Measurements from ENCODE around the gene CCDC24. TPM values are rescaled to one million over a fixed set of nuclear protein-coding genes. Genes with fewer than 3 reads are reported as not detected.

Gene CCDC24
- total and polyA plus RNA-seq, 5 donors from 2014 or later, result 0.18 to 1.8 (median 0.74) TPM

- Mint-ChIP-seq H3K27ac (peak overlapping the region in 2 of 3 donors; percentile 73 to 92), H3K36me3 (peaks cover 16% of the 10 kb centered on the region), H3K9me3 (no peaks in the 10 kb centered on the region), H3K4me3 (peak overlapping the region; percentile 86 to 95 (median 90)), H3K4me1 (peaks cover 5 to 62% (median 37%) of the 10 kb centered on the region in 4 donors), H3K27me3 (no peaks in the 10 kb centered on the region)
- no peak for DNase-seq
- Histone ChIP-seq H3K9me3 (ENCODE audit: control insufficient read depth in 2 of 2, low read length in 2 of 2) (no peaks in the 10 kb centered on the region), H3K36me3 (ENCODE audit: control insufficient read depth, insufficient read depth, low read length) (peaks cover 6% of the 10 kb centered on the region), H3K4me1 (ENCODE audit: control insufficient read depth, insufficient read depth, low read length, poor library complexity, severe bottlenecking) (peaks cover 26% of the 10 kb centered on the region), H3K27me3 (ENCODE audit: control insufficient read depth, insufficient read depth, low read length) (no peaks in the 10 kb centered on the region), H3K27ac (ENCODE audit: insufficient read depth, low read length, poor library complexity, severe bottlenecking) (no peak overlapping the region), H3K4me3 (ENCODE audit: low read depth, low read length) (peak overlapping the region; percentile 24)
- no peak for ATAC-seq (ENCODE audit: low read depth in 2 of 2)
Measured at GRCh38 chr1:43947874-43948437, 43.4 kb upstream of the CCDC24 start.

- peaks cover 16% of the 10 kb centered on the region for H3K36me3 Mint-ChIP-seq
- H3K4me3 Mint-ChIP-seq, result peak overlapping the region in 2 of 4 donors; percentile 47 to 60
- H3K4me1 Mint-ChIP-seq, result peaks cover 6 to 56% (median 36%) of the 10 kb centered on the region in 4 donors
- Histone ChIP-seq H3K36me3 (ENCODE audit: control insufficient read depth, insufficient read depth, low read length) (peaks cover 6% of the 10 kb centered on the region), H3K9me3 (ENCODE audit: control insufficient read depth in 2 of 2, low read length in 2 of 2) (no peaks in the 10 kb centered on the region), H3K27ac (ENCODE audit: insufficient read depth, low read length, poor library complexity, severe bottlenecking) (no peak overlapping the region), H3K4me1 (ENCODE audit: control insufficient read depth, insufficient read depth, low read length, poor library complexity, severe bottlenecking) (peaks cover 26% of the 10 kb centered on the region), H3K4me3 (ENCODE audit: low read depth, low read length) (no peak overlapping the region), H3K27me3 (ENCODE audit: control insufficient read depth, insufficient read depth, low read length) (no peaks in the 10 kb centered on the region)
- no peaks in the 10 kb centered on the region for H3K27me3 Mint-ChIP-seq
- H3K27ac Mint-ChIP-seq, result no peak overlapping the region
- ATAC-seq (ENCODE audit: low read depth in 2 of 2) (no peak), DNase-seq (no peak)
- no peaks in the 10 kb centered on the region for H3K9me3 Mint-ChIP-seq
Measured at GRCh38 chr1:43949678-43950077, 41.7 kb upstream of the CCDC24 start.

DNA sequence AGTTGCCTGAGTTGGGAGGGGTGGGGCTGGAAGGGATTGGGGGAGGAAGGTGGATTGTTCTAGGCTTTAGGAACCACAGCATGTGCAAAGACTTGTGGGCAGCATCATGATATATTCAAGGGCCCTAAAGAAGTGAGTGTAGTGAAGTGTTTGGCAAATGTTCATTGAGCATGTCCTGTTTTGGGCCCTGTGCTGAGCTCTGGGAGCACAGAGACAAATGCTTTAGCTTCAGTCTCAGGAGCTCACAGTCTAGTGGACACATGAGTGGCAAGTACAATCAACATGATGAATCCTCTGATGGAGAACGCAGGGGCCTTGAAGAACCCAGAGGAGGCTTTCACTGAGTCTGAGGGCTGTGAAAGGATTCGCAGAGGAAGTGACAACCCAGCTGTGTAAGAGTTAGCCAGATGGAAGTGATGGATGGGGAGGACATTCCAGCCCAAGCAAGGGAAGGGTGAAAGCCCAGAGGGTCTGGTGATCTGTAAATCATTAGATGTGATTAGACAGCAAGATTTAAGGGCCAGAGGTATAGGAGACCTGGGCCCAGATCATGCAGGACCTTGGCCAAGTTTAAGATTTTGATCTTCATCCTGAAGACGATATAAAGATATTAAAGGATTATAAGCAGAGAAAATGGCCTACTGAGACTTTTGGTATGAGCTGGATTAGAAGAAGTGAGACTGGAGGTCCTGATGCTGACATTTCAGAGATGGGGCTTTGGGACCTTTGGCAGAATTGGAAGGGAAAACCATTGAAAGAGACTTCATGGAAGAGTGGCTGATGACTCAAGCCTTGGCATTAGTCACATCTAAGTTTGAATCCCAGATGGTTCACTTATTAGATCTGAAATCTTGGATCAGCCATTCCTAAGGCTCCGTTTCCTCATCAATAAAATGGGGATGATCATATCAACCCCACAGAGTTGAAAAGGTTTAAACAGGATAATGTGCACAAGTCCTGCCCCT, 40.1 kb upstream of the CCDC24 start:
- no peaks in the 10 kb centered on the region for H3K9me3 ChIP-seq (ENCODE audit: control insufficient read depth in 2 of 2, low read length in 2 of 2)
- no peaks in the 10 kb centered on the region for H3K27me3 Mint-ChIP-seq
- no peak for DNase-seq
- peak overlapping the region in 1 of 4 donors; percentile 60 for H3K4me3 Mint-ChIP-seq
- H3K36me3 ChIP-seq (ENCODE audit: control insufficient read depth, insufficient read depth, low read length), result peaks cover 6% of the 10 kb centered on the region
- ATAC-seq (ENCODE audit: low read depth in 2 of 2), result no peak
- no peaks in the 10 kb centered on the region for H3K9me3 Mint-ChIP-seq
- no peak overlapping the region for H3K4me3 ChIP-seq (ENCODE audit: low read depth, low read length)
- no peak overlapping the region for H3K27ac ChIP-seq (ENCODE audit: insufficient read depth, low read length, poor library complexity, severe bottlenecking)
- H3K27me3 ChIP-seq (ENCODE audit: control insufficient read depth, insufficient read depth, low read length), result no peaks in the 10 kb centered on the region
- H3K27ac Mint-ChIP-seq, result no peak overlapping the region
- H3K4me1 ChIP-seq (ENCODE audit: control insufficient read depth, insufficient read depth, low read length, poor library complexity, severe bottlenecking), result peaks cover 17% of the 10 kb centered on the region
- H3K36me3 Mint-ChIP-seq, result peaks cover 16% of the 10 kb centered on the region
- peaks cover 8 to 41% (median 24%) of the 10 kb centered on the region in 4 donors for H3K4me1 Mint-ChIP-seq

DNA sequence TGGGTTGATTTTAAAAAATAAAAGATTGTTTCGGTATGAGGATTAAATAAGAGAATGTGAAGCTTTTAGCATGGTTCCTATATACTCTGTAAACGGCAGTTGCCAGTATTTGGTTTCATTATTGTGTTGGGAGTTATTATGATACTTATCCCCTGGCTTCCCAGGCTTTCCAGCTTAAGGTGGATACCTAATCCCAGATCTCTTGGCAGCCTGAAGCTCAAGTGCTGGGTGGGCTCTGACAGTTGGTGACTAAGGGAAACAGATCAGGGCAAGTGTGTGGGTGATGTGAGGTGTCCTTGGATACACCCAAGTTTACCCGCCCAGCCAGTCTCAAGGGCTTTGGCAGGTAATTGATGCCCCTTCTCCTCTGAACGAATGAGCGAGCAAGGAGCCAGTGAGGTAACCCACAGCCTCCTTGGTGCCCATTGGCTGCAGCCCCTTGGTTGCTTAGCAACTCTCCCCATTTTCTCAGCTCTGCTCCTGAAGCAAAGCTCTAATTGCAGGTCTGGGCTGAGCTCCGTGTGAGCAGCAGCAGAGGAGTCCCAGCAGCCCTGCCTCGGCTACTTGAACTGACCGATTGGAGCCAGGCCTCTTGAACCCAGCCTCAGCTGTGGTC, 38.6 kb upstream of the CCDC24 start:
- no peak for ATAC-seq (ENCODE audit: low read depth in 2 of 2)
- no peak for DNase-seq
- Histone ChIP-seq H3K4me1 (ENCODE audit: control insufficient read depth, insufficient read depth, low read length, poor library complexity, severe bottlenecking) (peaks cover 4% of the 10 kb centered on the region), H3K9me3 (ENCODE audit: control insufficient read depth in 2 of 2, low read length in 2 of 2) (no peaks in the 10 kb centered on the region), H3K36me3 (ENCODE audit: control insufficient read depth, insufficient read depth, low read length) (peaks cover 17% of the 10 kb centered on the region), H3K27ac (ENCODE audit: insufficient read depth, low read length, poor library complexity, severe bottlenecking) (no peak overlapping the region), H3K4me3 (ENCODE audit: low read depth, low read length) (no peak overlapping the region), H3K27me3 (ENCODE audit: control insufficient read depth, insufficient read depth, low read length) (no peaks in the 10 kb centered on the region)
- Mint-ChIP-seq H3K36me3 (peaks cover 23% of the 10 kb centered on the region), H3K27me3 (no peaks in the 10 kb centered on the region), H3K27ac (no peak overlapping the region), H3K4me3 (no peak overlapping the region), H3K4me1 (peaks cover 8 to 33% (median 21%) of the 10 kb centered on the region in 4 donors), H3K9me3 (no peaks in the 10 kb centered on the region)

- Histone ChIP-seq H3K9me3 (ENCODE audit: control insufficient read depth in 2 of 2, low read length in 2 of 2) (no peaks in the 10 kb centered on the region), H3K4me1 (ENCODE audit: control insufficient read depth, insufficient read depth, low read length, poor library complexity, severe bottlenecking) (no peaks in the 10 kb centered on the region), H3K36me3 (ENCODE audit: control insufficient read depth, insufficient read depth, low read length) (peaks cover 21% of the 10 kb centered on the region), H3K27me3 (ENCODE audit: control insufficient read depth, insufficient read depth, low read length) (no peaks in the 10 kb centered on the region), H3K4me3 (ENCODE audit: low read depth, low read length) (no peak overlapping the region), H3K27ac (ENCODE audit: insufficient read depth, low read length, poor library complexity, severe bottlenecking) (no peak overlapping the region)
- no peak overlapping the region for H3K27ac Mint-ChIP-seq
- ATAC-seq (ENCODE audit: low read depth in 2 of 2) (no peak), DNase-seq (no peak)
- H3K4me3 Mint-ChIP-seq, result no peak overlapping the region
- no peaks in the 10 kb centered on the region for H3K9me3 Mint-ChIP-seq
- no peaks in the 10 kb centered on the region for H3K27me3 Mint-ChIP-seq
- peaks cover 8 to 28% (median 17%) of the 10 kb centered on the region in 4 donors for H3K4me1 Mint-ChIP-seq
- H3K36me3 Mint-ChIP-seq, result peaks cover 28% of the 10 kb centered on the region
Measured at GRCh38 chr1:43953361-43953760, 38.0 kb upstream of the CCDC24 start.

- H3K36me3 Mint-ChIP-seq, result peaks cover 33% of the 10 kb centered on the region
- H3K4me3 Mint-ChIP-seq, result no peak overlapping the region
- Histone ChIP-seq H3K4me3 (ENCODE audit: low read depth, low read length) (no peak overlapping the region), H3K27me3 (ENCODE audit: control insufficient read depth, insufficient read depth, low read length) (no peaks in the 10 kb centered on the region), H3K4me1 (ENCODE audit: control insufficient read depth, insufficient read depth, low read length, poor library complexity, severe bottlenecking) (no peaks in the 10 kb centered on the region), H3K36me3 (ENCODE audit: control insufficient read depth, insufficient read depth, low read length) (peaks cover 26% of the 10 kb centered on the region), H3K9me3 (ENCODE audit: control insufficient read depth in 2 of 2, low read length in 2 of 2) (no peaks in the 10 kb centered on the region), H3K27ac (ENCODE audit: insufficient read depth, low read length, poor library complexity, severe bottlenecking) (no peak overlapping the region)
- H3K9me3 Mint-ChIP-seq, result no peaks in the 10 kb centered on the region
- H3K27ac Mint-ChIP-seq, result peak overlapping the region in 1 of 3 donors; percentile 50
- ATAC-seq (ENCODE audit: low read depth in 2 of 2) (no peak), DNase-seq (no peak)
- no peaks in the 10 kb centered on the region for H3K27me3 Mint-ChIP-seq
- H3K4me1 Mint-ChIP-seq, result peaks cover 8 to 21% (median 13%) of the 10 kb centered on the region in 4 donors
Measured at GRCh38 chr1:43954036-43954435, 37.4 kb upstream of the CCDC24 start.

GRCh38 chr1:43956234-43956633, 35.2 kb upstream of the CCDC24 start:
- no peaks in the 10 kb centered on the region for H3K27me3 Mint-ChIP-seq
- ATAC-seq (ENCODE audit: low read depth in 2 of 2), result no peak
- no peaks in the 10 kb centered on the region for H3K4me1 ChIP-seq (ENCODE audit: control insufficient read depth, insufficient read depth, low read length, poor library complexity, severe bottlenecking)
- no peak overlapping the region for H3K4me3 ChIP-seq (ENCODE audit: low read depth, low read length)
- no peak for DNase-seq
- H3K9me3 Mint-ChIP-seq, result no peaks in the 10 kb centered on the region
- H3K9me3 ChIP-seq (ENCODE audit: control insufficient read depth in 2 of 2, low read length in 2 of 2), result no peaks in the 10 kb centered on the region
- peaks cover 1 to 9% (median 6%) of the 10 kb centered on the region in 4 donors for H3K4me1 Mint-ChIP-seq
- H3K27me3 ChIP-seq (ENCODE audit: control insufficient read depth, insufficient read depth, low read length), result no peaks in the 10 kb centered on the region
- peaks cover 27% of the 10 kb centered on the region for H3K36me3 ChIP-seq (ENCODE audit: control insufficient read depth, insufficient read depth, low read length)
- H3K27ac ChIP-seq (ENCODE audit: insufficient read depth, low read length, poor library complexity, severe bottlenecking), result no peak overlapping the region
- peaks cover 29% of the 10 kb centered on the region for H3K36me3 Mint-ChIP-seq
- no peak overlapping the region for H3K4me3 Mint-ChIP-seq
- H3K27ac Mint-ChIP-seq, result no peak overlapping the region
